HepG2 (cell line): ENCODE results near the gene ZBTB44. TPM values are rescaled to one million over a fixed set of nuclear protein-coding genes. Genes with fewer than 3 reads are reported as not detected.

Source experiments
- ATAC-seq: fragments of 200-7000 bp; cut with Tn5 transposase; 3 replicates; pipeline ENCODE4 v1.9.1; 2020; ENCODE audit warnings: mild to moderate bottlenecking, moderate library complexity
- BruUV-seq: library from RNA; stranded (reverse); fragments of 400-500 nt; replicated peaks from 2 replicates; lab custom pipeline; 2021; lab: Mats Ljungman, UMichigan
- CTCF ChIA-PET: fragments of 300-600 bp; formaldehyde crosslinking; extraction: SDS; loops from one replicate; lab custom pipeline; 2021; ENCODE audit warnings: low total read pairs, inconsistent platforms, low intra/inter-chr PET ratio; lab: Yijun Ruan, JAX
- POLR2A ChIA-PET: fragments of 350-600 bp; sonication (Branson Sonifier 250); formaldehyde crosslinking; loops from one replicate; lab custom pipeline; 2020; ENCODE audit warnings: antibody characterized with exemption, inconsistent platforms; lab: Yijun Ruan, JAX
- DNase-seq: peaks from one replicate; pipeline ENCODE4 v3.0.0-alpha.2; 2015; ENCODE audit warnings: low spot score
- FAIRE-seq: peaks from 3 replicates; lab custom pipeline; 2011; peaks lifted over from hg19 to GRCh38; lab: Jason Lieb, UNC
- H2AFZ ChIP-seq: one replicate; pipeline ENCODE4 v1.6.1; 2011; ENCODE audit warnings: low read length, inconsistent platforms
- H3K27ac ChIP-seq: fragments of 300-600 bp; 3 replicates; pipeline ENCODE4 v1.8.0; 2011; ENCODE audit warnings: mixed run types, mild to moderate bottlenecking, mixed read lengths, low read length, inconsistent platforms; ENCODE audit not compliant: insufficient read depth; ENCODE audit errors: extremely low read length
- H3K27me3 ChIP-seq, 2 experiments: fragments of 200-600 bp in 1 of 2; 2 replicates in 1 of 2; 3 replicates in 1 of 2; pipeline versions ENCODE4 v1.6.0 to v1.8.0; 2011; ENCODE audit warnings: low read length in 2 of 2, mild to moderate bottlenecking in 2 of 2, moderate library complexity in 2 of 2, inconsistent platforms in 1 of 2; ENCODE audit not compliant: insufficient read depth in 2 of 2, control insufficient read depth in 1 of 2
- H3K36me3 ChIP-seq, 2 experiments: fragments of 200-600 bp in 1 of 2; replicated peaks in 1 of 2; 2 replicates in 1 of 2; 3 replicates in 1 of 2; pipeline versions ENCODE4 v1.5.1 to v1.8.0; 2011; ENCODE audit warnings: low read length in 2 of 2, inconsistent platforms in 1 of 2; ENCODE audit not compliant: insufficient read depth in 2 of 2, control insufficient read depth in 1 of 2
- H3K4me1 ChIP-seq: 2 replicates; pipeline ENCODE4 v1.5.1; 2012; ENCODE audit warnings: low read length, inconsistent platforms; ENCODE audit not compliant: insufficient read depth
- H3K4me2 ChIP-seq: 2 replicates; pipeline ENCODE4 v1.6.0; 2011; ENCODE audit warnings: low read depth, low read length, inconsistent platforms
- H3K4me3 ChIP-seq, 3 experiments: fragments of 200-600 bp in 1 of 3; sonication (generic), shearing (Covaris generic) in 1 of 3; replicated peaks in 1 of 3; 2 replicates each; pipeline ENCODE4 v1.5.1; 2011 to 2016; ENCODE audit warnings: low read length in 3 of 3, inconsistent platforms in 2 of 3, low read depth in 2 of 3, mild to moderate bottlenecking in 2 of 3, control low read depth in 1 of 3, mixed read lengths in 1 of 3; ENCODE audit not compliant: insufficient read depth in 1 of 3
- H3K79me2 ChIP-seq: one replicate; pipeline ENCODE4 v1.6.1; 2011; ENCODE audit warnings: low read length, inconsistent platforms; ENCODE audit not compliant: insufficient read depth
- H3K9ac ChIP-seq: 2 replicates; pipeline ENCODE4 v1.6.0; 2011; ENCODE audit warnings: mild to moderate bottlenecking, low read depth, low read length, inconsistent platforms; ENCODE audit not compliant: insufficient read depth
- H3K9me3 ChIP-seq: 2 replicates; pipeline ENCODE4 v1.5.1; 2012; ENCODE audit warnings: mild to moderate bottlenecking, low read length
- H4K20me1 ChIP-seq: 2 replicates; pipeline ENCODE4 v1.6.0; 2011; ENCODE audit warnings: inconsistent platforms, mild to moderate bottlenecking, low read length, moderate library complexity; ENCODE audit not compliant: insufficient read depth
- NFE2 ChIP-seq: sonication (generic); formaldehyde crosslinking; IDR thresholded peaks from 2 replicates; pipeline ENCODE4 v1.4.0; 2020; ENCODE audit warnings: missing genetic modification reagents
- ZBTB33 ChIP-seq: sonication (generic); formaldehyde crosslinking; IDR thresholded peaks from 2 replicates; pipeline ENCODE4 v1.4.0; 2020; ENCODE audit warnings: missing genetic modification reagents
- WGBS: methylation state at CpG from one replicate; pipeline ENCODE4 v1.1.6; 2017; ENCODE audit warnings: low lambda C conversion rate; 5-methylcytosine and 5-hydroxymethylcytosine counted together
- in situ Hi-C: cut with HindIII; loops from 2 replicates; pipeline ENCODE4 v1.10.0; 2017; ENCODE audit warnings: low pct_unique_long_range_greater_than_20kb; ENCODE audit not compliant: extremely low pct_ligation_motif_present
- intact Hi-C: fragments of 100-400 bp; cut with micrococcal nuclease; formaldehyde crosslinking; loops from one replicate; pipeline ENCODE4 v1.10.0; 2022; ENCODE audit not compliant: unreplicated experiment
- polyA plus RNA-seq, 8 experiments: library from polyadenylated mRNA; depleted of rRNA in 3 of 8; stranded (reverse) in 7 of 8; unstranded in 1 of 8; fragments of >200 nt; fragmentation: Illumina TruSeq in 4 of 8; extraction: Trizol in 4 of 8; gene quantifications; 2 replicates each; pipeline versions ENCODE4 v1.2.1 to v1.2.3, GENCODE V29; 2011 to 2016; ENCODE audit warnings: low read depth in 4 of 8, missing spikeins in 1 of 8, mixed read lengths in 1 of 8; ENCODE audit not compliant: insufficient read depth in 1 of 8
- small RNA-seq, 3 experiments: library from RNA; depleted of rRNA; stranded (forward); fragments of <200 nt; gene quantifications; one replicate each; pipeline ENCODE3, GENCODE V24; 2012; ENCODE audit warnings: low read depth in 2 of 3, low replicate concordance in 1 of 3; ENCODE audit not compliant: insufficient read length in 3 of 3, insufficient read depth in 2 of 3
- total RNA-seq, 5 experiments: library from RNA; depleted of rRNA; stranded (reverse); fragments of >200 nt; fragmentation: Illumina TruSeq; extraction: Trizol; gene quantifications; 2 replicates each; pipeline ENCODE4 v1.2.3, GENCODE V29; 2016; ENCODE audit warnings: low read depth in 1 of 5

The ZBTB44 gene
- total and polyA plus RNA-seq, 2 of the 13 experiments (the other 11 are each of a cell fraction or from before 2014, with no cell fraction given): 22.8 to 23.6 TPM

- WGBS: 88% methylated on average over 10 of the region's 10 CpGs
- Histone ChIP-seq H3K4me1 (peaks cover 45% of the 10 kb centered on the region), H3K27me3 (no peaks in the 10 kb centered on the region), H3K4me2 (no peak overlapping the region), H3K79me2 (no peaks in the 10 kb centered on the region), H4K20me1 (no peaks in the 10 kb centered on the region), H2AFZ (no peak overlapping the region), H3K9ac (no peak overlapping the region), H3K4me3 (no peak overlapping the region), H3K36me3 (no peaks in the 10 kb centered on the region), H3K27ac (no peak overlapping the region), H3K9me3 (no peaks in the 10 kb centered on the region; the same call in 1 of the 2 replicates)
- intact Hi-C loops (no loop called here), in situ Hi-C loops (no loop called here)
- ATAC-seq (no peak), DNase-seq (no peak), FAIRE-seq (no peak)
- TF ChIP-seq ZBTB33 (CRISPR knock-in tag) (0 out of 2 replicates have a peak, but pooled peaks have one; percentile 30), NFE2 (CRISPR knock-in tag) (no peak)
- no TSS peak for BruUV-seq
- POLR2A ChIA-PET: no interaction called here
- CTCF ChIA-PET: no interaction called here
These were observed 136.9 kb downstream of the ZBTB44 start for GRCh38 chr11:130177782-130178181.

Small RNA genes lying within 50 kb of the gene (small RNA-seq; reads per million reads assigned to genes)
- gene RN7SL778P: 0 reads per million in 3 experiments

Other genes with a start within 250 kb of the ZBTB44 start
- 154 and 315 TPM in 2 replicates for gene APLP2, start 245.0 kb downstream of the ZBTB44 start, total RNA-seq (2016; rRNA removed; fragmentation: Illumina TruSeq; extraction: Trizol)
- gene APLP2, start 245.0 kb downstream of the ZBTB44 start, polyA plus RNA-seq (2011; rRNA removed): 591 and 594 TPM in 2 replicates
- 0.69 and 1.4 TPM in 2 replicates for gene ST14, start 155.1 kb downstream of the ZBTB44 start, total RNA-seq (2016; rRNA removed; fragmentation: Illumina TruSeq; extraction: Trizol)
- 0.88 and 1.1 TPM in 2 replicates for gene ST14, start 155.1 kb downstream of the ZBTB44 start, polyA plus RNA-seq (2011; rRNA removed)
- not detected in 2 replicates for gene ADAMTS8, start 113.7 kb upstream of the ZBTB44 start, total RNA-seq (2016; rRNA removed; fragmentation: Illumina TruSeq; extraction: Trizol)
- gene ADAMTS8, start 113.7 kb upstream of the ZBTB44 start, polyA plus RNA-seq (2011; rRNA removed): not detected in 2 replicates
- gene ADAMTS15, start 133.7 kb upstream of the ZBTB44 start, total RNA-seq (2016; rRNA removed; fragmentation: Illumina TruSeq; extraction: Trizol): 0.02 TPM in 1 of 2 replicates, not detected in the other
- gene ADAMTS15, start 133.7 kb upstream of the ZBTB44 start, polyA plus RNA-seq (2011; rRNA removed): 0.01 TPM in 1 of 2 replicates, not detected in the other